HepG2 (cell line): ENCODE data around the gene ERLEC1. TPM values are rescaled to one million over a fixed set of nuclear protein-coding genes. Genes with fewer than 3 reads are reported as not detected.

ENCODE experiments used
- BATF2 ChIP-seq: sonication (generic); formaldehyde crosslinking; IDR thresholded peaks from 2 replicates; pipeline ENCODE4 v1.8.0; 2022; ENCODE audit warnings: mild to moderate bottlenecking, missing genetic modification reagents, moderate library complexity
- BCLAF1 ChIP-seq: fragments of 450-650 bp; IDR thresholded peaks from 2 replicates; pipeline ENCODE4 v1.6.1; 2017; ENCODE audit warnings: mild to moderate bottlenecking
- CBX5 ChIP-seq: sonication (generic); formaldehyde crosslinking; IDR thresholded peaks from 2 replicates; pipeline ENCODE4 v1.4.0; 2020; ENCODE audit warnings: missing genetic modification reagents, borderline replicate concordance
- HDAC2 ChIP-seq: sonication (generic); formaldehyde crosslinking; IDR thresholded peaks from 2 replicates; pipeline ENCODE4 v1.4.0; 2020; ENCODE audit warnings: missing genetic modification reagents
- HNRNPLL ChIP-seq: fragments of 200-400 bp; formaldehyde crosslinking; IDR thresholded peaks from 2 replicates; pipeline ENCODE4 v1.6.1; 2017; ENCODE audit warnings: mild to moderate bottlenecking, low read depth, low read length; ENCODE audit not compliant: poor library complexity, severe bottlenecking
- MBNL3 ChIP-seq: fragments of 250-450 bp; sonication (Bioruptor Pico); conservative IDR thresholded peaks from 2 replicates; pipeline ENCODE4 v1.8.0; 2022; ENCODE audit warnings: mild to moderate bottlenecking, inconsistent platforms
- NFKBIZ ChIP-seq: IDR thresholded peaks from 2 replicates; pipeline ENCODE4 v1.6.1; 2018; ENCODE audit warnings: missing genetic modification reagents, missing compliant biosample characterization
- PCBP1 ChIP-seq: fragments of 200-400 bp; formaldehyde crosslinking; IDR thresholded peaks from 2 replicates; pipeline ENCODE4 v1.6.1; 2017; ENCODE audit warnings: mild to moderate bottlenecking, low read depth, low read length, borderline replicate concordance
- PLRG1 ChIP-seq: fragments of 450-650 bp; conservative IDR thresholded peaks from 2 replicates; pipeline ENCODE4 v1.6.1; 2016
- TBX3 ChIP-seq: fragments of 450-650 bp; IDR thresholded peaks from 2 replicates; pipeline ENCODE4 v1.6.1; 2017; ENCODE audit warnings: antibody characterized with exemption, mild to moderate bottlenecking, inconsistent platforms, borderline replicate concordance
- TCF7L2 ChIP-seq: IDR thresholded peaks from 2 replicates; pipeline ENCODE4 v1.6.1; 2011; ENCODE audit warnings: mild to moderate bottlenecking, low read depth, low read length, moderate library complexity
- TERF1 ChIP-seq: sonication (generic); formaldehyde crosslinking; IDR thresholded peaks from 2 replicates; pipeline ENCODE4 v1.8.0; 2022; ENCODE audit warnings: mild to moderate bottlenecking, missing genetic modification reagents, moderate library complexity
- U2AF1 ChIP-seq: fragments of 200-400 bp; formaldehyde crosslinking; optimal IDR thresholded peaks from 2 replicates; pipeline ENCODE3; 2017; ENCODE audit warnings: mild to moderate bottlenecking, low read depth, low read length
- UBTF ChIP-seq: sonication (generic); formaldehyde crosslinking; IDR thresholded peaks from 2 replicates; pipeline ENCODE4 v1.4.0; 2020; ENCODE audit warnings: mild to moderate bottlenecking, missing genetic modification reagents
- XBP1 ChIP-seq: sonication (generic); formaldehyde crosslinking; IDR thresholded peaks from 2 replicates; pipeline ENCODE4 v1.5.0; 2020; ENCODE audit warnings: missing genetic modification reagents
- ZNF136 ChIP-seq: sonication (generic); formaldehyde crosslinking; IDR thresholded peaks from 2 replicates; pipeline ENCODE4 v1.8.1; 2022; ENCODE audit warnings: low read depth, mild to moderate bottlenecking, moderate library complexity, missing genetic modification reagents
- ZNF687 ChIP-seq: sonication (generic); formaldehyde crosslinking; IDR thresholded peaks from 2 replicates; pipeline ENCODE4 v1.5.1; 2020; ENCODE audit warnings: mild to moderate bottlenecking, missing genetic modification reagents, moderate library complexity
- ZNF709 ChIP-seq: sonication (generic); formaldehyde crosslinking; IDR thresholded peaks from 2 replicates; pipeline ENCODE4 v1.5.0; 2020; ENCODE audit warnings: mild to moderate bottlenecking, missing genetic modification reagents
- polyA plus RNA-seq, 8 experiments: library from polyadenylated mRNA; depleted of rRNA in 3 of 8; stranded (reverse) in 7 of 8; unstranded in 1 of 8; fragments of >200 nt; fragmentation: Illumina TruSeq in 4 of 8; extraction: Trizol in 4 of 8; gene quantifications; 2 replicates each; pipeline versions ENCODE4 v1.2.1 to v1.2.3, GENCODE V29; 2011 to 2016; ENCODE audit warnings: low read depth in 4 of 8, missing spikeins in 1 of 8, mixed read lengths in 1 of 8; ENCODE audit not compliant: insufficient read depth in 1 of 8
- total RNA-seq, 5 experiments: library from RNA; depleted of rRNA; stranded (reverse); fragments of >200 nt; fragmentation: Illumina TruSeq; extraction: Trizol; gene quantifications; 2 replicates each; pipeline ENCODE4 v1.2.3, GENCODE V29; 2016; ENCODE audit warnings: low read depth in 1 of 5

ERLEC1 gene
- total and polyA plus RNA-seq, 2 of the 13 experiments (the other 11 are each of a cell fraction or from before 2014, with no cell fraction given), result 87.3 to 88.4 TPM

- TF ChIP-seq TERF1 (CRISPR knock-in tag) (no peak), HNRNPLL (no peak), MBNL3 (CRISPR knock-in tag) (no peak), HDAC2 (CRISPR knock-in tag) (peak; percentile 97), TBX3 (peak; percentile 88), ZNF136 (no peak; the same call in 1 of the 2 replicates), XBP1 (CRISPR knock-in tag) (no peak), BCLAF1 (no peak), BATF2 (CRISPR knock-in tag) (peak; percentile 82; the same call in 1 of the 2 replicates), PLRG1 (no peak), ZNF709 (peak; percentile 43; the same call in 1 of the 2 replicates), TCF7L2 (peak; percentile 64), PCBP1 (no peak), CBX5 (CRISPR knock-in tag) (peak; percentile 62; the same call in 1 of the 2 replicates), U2AF1 (no peak), UBTF (CRISPR knock-in tag) (no peak), ZNF687 (CRISPR knock-in tag) (no peak), NFKBIZ (CRISPR knock-in tag) (peak; percentile 98)
Measured at GRCh38 chr2:53826587-53827397, 39.9 kb downstream of the ERLEC1 start (continued).
